HEK293T (cell line): Measurements from ENCODE around the gene SLC13A3.
A peak's percentile ranks its signal among the peaks of the same experiment; 100 is the strongest.

Experiments used
- CTCF ChIA-PET: fragments of 350-600 bp; formaldehyde crosslinking; extraction: SDS; loops from one replicate; lab custom pipeline; 2021; ENCODE audit warnings: antibody characterized with exemption, inconsistent platforms; lab: Yijun Ruan, JAX
- POLR2A ChIA-PET: fragments of 350-600 bp; formaldehyde crosslinking; extraction: SDS; loops from one replicate; lab custom pipeline; 2020; ENCODE audit warnings: antibody characterized with exemption, inconsistent platforms; lab: Yijun Ruan, JAX
- DNase-seq: peaks from one replicate; pipeline ENCODE4 v3.0.0; 2012; ENCODE audit warnings: mixed read lengths; ENCODE audit errors: extremely low spot score
- ARNT ChIP-seq: fragments of 450-650 bp; IDR thresholded peaks from 2 replicates; pipeline ENCODE4 v1.6.1; 2017; ENCODE audit warnings: mild to moderate bottlenecking
- BHLHE40 ChIP-seq: fragments of 450-650 bp; IDR thresholded peaks from 2 replicates; pipeline ENCODE4 v1.6.1; 2016; ENCODE audit warnings: mild to moderate bottlenecking, moderate library complexity, borderline replicate concordance
- CTBP1 ChIP-seq: fragments of 450-650 bp; IDR thresholded peaks from 2 replicates; pipeline ENCODE4 v1.6.1; 2016; ENCODE audit warnings: borderline replicate concordance
- ELF4 ChIP-seq: fragments of 450-650 bp; IDR thresholded peaks from 2 replicates; pipeline ENCODE4 v1.6.1; 2017; ENCODE audit warnings: antibody characterized with exemption
- FOXA1 ChIP-seq: fragments of 450-650 bp; IDR thresholded peaks from 2 replicates; pipeline ENCODE4 v1.6.1; 2016; ENCODE audit warnings: mild to moderate bottlenecking
- FOXK2 ChIP-seq: fragments of 450-650 bp; IDR thresholded peaks from 2 replicates; pipeline ENCODE4 v1.6.1; 2016; ENCODE audit warnings: mild to moderate bottlenecking
- FOXM1 ChIP-seq: fragments of 450-650 bp; IDR thresholded peaks from 2 replicates; pipeline ENCODE4 v1.6.1; 2017; ENCODE audit warnings: mild to moderate bottlenecking, borderline replicate concordance
- HDGF ChIP-seq: fragments of 450-650 bp; IDR thresholded peaks from 2 replicates; pipeline ENCODE4 v1.6.1; 2017; ENCODE audit warnings: antibody characterized with exemption, borderline replicate concordance
- L3MBTL2 ChIP-seq: fragments of 450-650 bp; conservative IDR thresholded peaks from 2 replicates; pipeline ENCODE4 v1.6.1; 2016; ENCODE audit warnings: mild to moderate bottlenecking
- LEF1 ChIP-seq: fragments of 450-650 bp; IDR thresholded peaks from 2 replicates; pipeline ENCODE4 v1.6.1; 2017; ENCODE audit warnings: mild to moderate bottlenecking, borderline replicate concordance
- NFRKB ChIP-seq: fragments of 450-650 bp; IDR thresholded peaks from 2 replicates; pipeline ENCODE4 v1.6.1; 2016; ENCODE audit warnings: mild to moderate bottlenecking, moderate library complexity
- SP1 ChIP-seq: fragments of 450-650 bp; IDR thresholded peaks from 2 replicates; pipeline ENCODE4 v1.6.1; 2017
- SUZ12 ChIP-seq: fragments of 450-650 bp; IDR thresholded peaks from 2 replicates; pipeline ENCODE4 v1.6.1; 2016; ENCODE audit warnings: mild to moderate bottlenecking
- TARDBP ChIP-seq: fragments of 450-650 bp; IDR thresholded peaks from 2 replicates; pipeline ENCODE4 v1.6.1; 2016
- ZNF384 ChIP-seq: fragments of 450-650 bp; IDR thresholded peaks from 2 replicates; pipeline ENCODE4 v1.6.1; 2016
- TF ChIP-seq, protein P1 (sequence below): fragments of 450-650 bp; IDR thresholded peaks from 2 replicates; pipeline ENCODE4 v1.6.1; 2016

The SLC13A3 gene

DNA sequence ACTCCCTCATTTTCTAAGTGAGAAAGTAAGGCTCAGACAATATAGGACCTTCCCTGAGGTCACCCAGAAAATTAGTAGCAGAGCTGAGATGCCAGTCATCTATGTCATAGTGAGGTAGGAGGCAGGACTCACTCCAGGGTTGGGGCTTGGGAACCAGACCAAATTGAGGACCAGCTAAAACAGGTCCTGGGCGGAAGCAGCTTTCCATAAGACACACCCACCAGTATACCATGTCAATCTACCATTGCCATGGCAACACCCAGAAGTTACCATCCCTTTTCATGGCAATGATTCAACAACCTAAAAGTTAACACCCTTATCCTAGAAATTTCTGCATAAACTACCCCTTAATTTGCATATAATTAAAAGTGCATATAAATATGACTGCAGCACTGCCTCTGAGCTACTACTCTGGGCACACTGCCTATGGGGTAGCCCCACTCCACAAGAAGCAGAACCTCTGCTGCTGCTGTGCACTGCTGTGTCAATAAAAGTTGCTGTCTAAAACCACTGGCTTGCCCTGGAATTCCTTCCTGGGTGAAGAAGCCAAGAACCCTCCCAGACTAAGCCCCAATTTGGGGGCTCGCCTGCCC, 70.5 kb downstream of the SLC13A3 start:
- TF ChIP-seq NFRKB, result no peak
- TF ChIP-seq L3MBTL2, result no peak
- no peak for TF ChIP-seq TARDBP
- no peak for TF ChIP-seq SUZ12
- TF ChIP-seq, protein P1, sequence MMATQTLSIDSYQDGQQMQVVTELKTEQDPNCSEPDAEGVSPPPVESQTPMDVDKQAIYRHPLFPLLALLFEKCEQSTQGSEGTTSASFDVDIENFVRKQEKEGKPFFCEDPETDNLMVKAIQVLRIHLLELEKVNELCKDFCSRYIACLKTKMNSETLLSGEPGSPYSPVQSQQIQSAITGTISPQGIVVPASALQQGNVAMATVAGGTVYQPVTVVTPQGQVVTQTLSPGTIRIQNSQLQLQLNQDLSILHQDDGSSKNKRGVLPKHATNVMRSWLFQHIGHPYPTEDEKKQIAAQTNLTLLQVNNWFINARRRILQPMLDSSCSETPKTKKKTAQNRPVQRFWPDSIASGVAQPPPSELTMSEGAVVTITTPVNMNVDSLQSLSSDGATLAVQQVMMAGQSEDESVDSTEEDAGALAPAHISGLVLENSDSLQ, result peak; percentile 62
- no peak for TF ChIP-seq ZNF384
- TF ChIP-seq ELF4, result no peak
- CTCF ChIA-PET, result no interaction called here
- no peak for DNase-seq
- POLR2A ChIA-PET, result no interaction called here

DNA sequence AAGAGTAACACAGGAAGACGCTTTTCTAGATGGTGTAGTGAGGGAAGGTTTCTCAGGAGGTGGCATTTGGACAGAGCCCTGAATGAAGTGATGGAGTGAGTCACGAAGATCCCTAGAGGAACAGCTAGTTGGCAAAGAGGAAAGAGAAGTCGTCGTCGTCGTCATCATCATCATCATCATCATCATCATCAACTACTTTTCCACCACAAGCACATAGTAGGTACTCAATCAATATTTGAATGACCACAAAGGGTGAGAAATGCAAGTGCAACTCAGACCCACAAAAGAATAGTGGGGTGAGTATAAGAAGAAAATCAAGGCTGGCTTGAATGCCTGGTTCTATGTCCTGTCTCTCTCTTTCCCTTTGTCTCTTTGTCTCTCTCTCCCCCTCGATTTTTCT, 72.5 kb downstream of the SLC13A3 start:
- no peak for DNase-seq
- TF ChIP-seq L3MBTL2 (no peak), NFRKB (no peak), BHLHE40 (no peak), ZNF384 (no peak), SUZ12 (no peak), FOXK2 (no peak)
- ChIA-PET CTCF (no interaction called here), POLR2A (no interaction called here)

DNA sequence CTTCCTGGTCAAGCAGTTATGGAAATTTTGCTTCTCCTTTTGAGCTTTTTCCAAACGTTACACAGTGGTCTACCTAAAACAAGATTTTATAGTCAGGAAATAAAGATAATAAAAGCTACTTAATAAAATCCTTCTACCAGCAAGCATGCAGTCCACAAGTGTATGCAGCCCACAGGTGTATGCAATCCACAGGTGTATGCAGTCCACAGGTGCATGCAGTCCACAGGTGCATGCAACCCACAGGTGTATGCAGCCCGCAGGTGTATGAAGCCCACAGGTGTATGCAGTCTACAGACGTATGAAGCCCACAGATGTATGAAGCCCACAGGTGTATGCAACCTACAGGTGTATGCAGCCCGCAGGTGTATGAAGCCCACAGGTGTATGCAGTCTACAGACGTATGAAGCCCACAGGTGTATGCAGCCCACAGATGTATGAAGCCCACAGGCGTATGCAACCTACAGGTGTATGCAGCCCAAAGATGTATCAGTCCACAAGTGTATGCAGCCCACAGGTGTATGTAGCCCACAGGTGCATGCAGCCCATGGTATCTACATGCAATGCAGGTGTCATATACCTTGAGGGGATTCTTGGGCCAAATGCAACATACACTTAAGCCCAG, 74.4 kb downstream of the SLC13A3 start:
- TF ChIP-seq ZNF384, result no peak
- POLR2A ChIA-PET, result no interaction called here
- no peak for DNase-seq
- CTCF ChIA-PET, result no interaction called here

DNA sequence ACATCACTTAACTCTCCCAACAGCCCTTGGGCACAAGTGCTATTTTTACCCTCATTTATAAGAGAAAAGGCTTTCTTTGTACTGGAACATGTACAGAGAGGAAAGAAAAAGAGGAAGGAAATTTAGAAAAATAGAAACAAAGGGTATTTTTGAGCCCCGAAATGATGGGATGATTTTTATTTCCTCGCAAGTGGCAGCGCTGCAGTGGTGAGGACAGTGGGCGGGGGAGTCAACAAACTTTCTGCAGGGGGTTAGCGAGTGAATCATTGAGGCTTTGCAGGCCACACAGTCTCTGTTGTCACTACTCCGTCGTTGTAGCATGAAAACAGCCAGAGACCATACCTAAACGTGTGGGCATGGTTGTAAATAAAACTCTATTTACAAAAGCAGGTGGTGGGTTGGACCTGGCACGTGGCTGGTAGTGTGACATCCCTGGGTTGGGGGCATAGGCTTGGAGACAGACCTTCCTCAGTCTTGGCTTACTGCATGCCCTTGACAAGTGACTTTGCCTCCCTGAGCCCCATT, 75.3 kb downstream of the SLC13A3 start:
- no peak for TF ChIP-seq ELF4
- POLR2A ChIA-PET, result no interaction called here
- CTCF ChIA-PET, result no interaction called here
- DNase-seq, result no peak

DNA sequence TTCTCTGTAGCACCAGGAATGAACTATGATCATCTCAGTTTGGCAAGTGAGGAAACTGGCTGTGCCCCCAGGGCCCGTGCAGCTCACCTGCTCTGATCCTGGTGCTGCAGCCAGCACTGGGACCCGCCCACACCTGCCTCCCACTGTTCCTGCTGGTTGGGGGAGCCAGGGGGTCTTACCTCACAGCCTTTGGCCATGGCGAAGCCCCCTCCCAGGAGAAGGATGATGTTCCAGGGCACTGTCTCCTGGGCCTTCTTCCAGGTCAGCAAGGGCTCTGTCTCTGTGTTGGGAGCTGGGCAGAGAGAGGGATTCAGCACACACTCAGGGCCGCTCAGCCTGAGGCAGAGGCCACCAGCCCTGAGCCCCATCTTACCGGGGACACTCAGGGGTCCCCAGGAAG, 75.9 kb downstream of the SLC13A3 start:
- ChIA-PET POLR2A (no interaction called here), CTCF (interaction anchor here (0.8 kb wide), 1 partner anchor 11 kb away, joined by 3 read pairs; no protein-coding TSS in a partner anchor)
- TF ChIP-seq SP1 (no peak), LEF1 (no peak), FOXM1 (no peak), CTBP1 (no peak), ELF4 (no peak), FOXK2 (no peak)
- DNase-seq, result no peak

DNA sequence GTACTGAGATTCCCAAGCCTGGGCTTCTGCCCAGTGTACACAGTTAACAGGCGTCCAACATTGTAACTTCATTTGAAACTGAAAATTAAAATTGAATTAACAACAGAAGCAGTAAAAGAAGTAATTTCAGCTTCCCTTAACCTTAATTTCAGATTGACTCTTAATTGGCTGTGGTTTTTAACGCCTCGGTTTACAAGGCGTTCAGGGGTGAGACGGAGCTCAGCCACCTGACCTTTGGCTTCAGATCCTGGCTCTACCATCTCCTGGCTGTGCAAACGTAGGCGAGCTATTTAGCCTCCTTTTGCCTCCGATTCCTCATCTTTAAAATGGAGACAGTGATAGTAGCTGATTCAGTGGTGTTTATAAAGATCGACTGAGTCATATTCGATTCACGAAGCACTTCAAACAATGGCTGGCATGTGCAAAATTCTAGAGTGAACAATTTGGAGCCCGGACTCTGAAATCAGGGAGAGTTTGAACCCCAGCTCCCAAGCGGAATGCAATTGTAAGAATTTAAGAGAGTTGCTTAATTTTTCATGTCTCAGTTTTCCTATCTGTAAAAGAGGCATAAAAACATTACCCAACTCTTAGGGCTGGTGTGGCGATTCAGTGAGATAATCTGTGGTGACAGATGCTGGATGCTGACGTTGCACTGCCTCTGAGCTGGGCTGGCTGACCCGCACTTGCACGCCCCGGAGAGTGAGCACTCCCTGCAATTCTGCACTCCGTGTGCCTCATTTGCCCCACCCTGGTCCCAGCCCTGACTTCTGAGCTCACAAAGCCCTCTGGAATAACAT, 77.3 kb downstream of the SLC13A3 start:
- TF ChIP-seq ARNT (no peak), TARDBP (no peak), LEF1 (no peak), NFRKB (no peak), FOXM1 (no peak), ELF4 (no peak), SUZ12 (no peak), ZNF384 (no peak), HDGF (no peak), FOXK2 (no peak), BHLHE40 (no peak), CTBP1 (no peak), L3MBTL2 (no peak), SP1 (no peak), FOXA1 (no peak)
- TF ChIP-seq, protein P1, result no peak
- ChIA-PET CTCF (no interaction called here), POLR2A (interaction anchor here (1.5 kb wide), 1 partner anchor 11 kb away, joined by 3 read pairs; no protein-coding TSS in a partner anchor)
- DNase-seq, result no peak

DNA sequence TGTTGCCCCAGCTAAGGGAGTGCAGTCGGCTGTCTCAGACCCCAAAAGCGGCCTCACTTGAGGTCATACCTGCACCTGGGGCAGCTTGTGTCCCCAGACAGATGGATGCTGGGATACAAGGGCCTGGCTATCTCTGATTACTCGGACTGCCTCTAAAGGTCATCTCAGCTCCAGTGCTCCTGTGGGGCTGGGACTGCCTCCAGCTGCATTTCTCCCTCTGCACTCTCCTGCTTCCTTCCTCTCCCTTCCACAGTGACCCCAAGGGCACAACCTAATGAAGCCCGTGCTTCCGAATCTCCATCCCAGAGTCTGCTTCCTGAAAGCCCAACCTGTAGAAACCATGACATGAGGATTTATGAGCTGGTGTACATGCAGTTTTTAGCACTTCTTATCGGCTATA, 78.0 kb downstream of the SLC13A3 start:
- no peak for TF ChIP-seq TARDBP
- no peak for TF ChIP-seq LEF1
- TF ChIP-seq NFRKB, result no peak
- TF ChIP-seq L3MBTL2, result no peak
- TF ChIP-seq CTBP1, result no peak
- TF ChIP-seq SUZ12, result no peak
- no peak for TF ChIP-seq ELF4
- TF ChIP-seq, protein P1, result no peak
- POLR2A ChIA-PET, result interaction anchor here (1.5 kb wide), 1 partner anchor 10 kb away, joined by 3 read pairs; no protein-coding TSS in a partner anchor
- CTCF ChIA-PET, result interaction anchor here (1.0 kb wide), 1 partner anchor 10 kb away, joined by 4 read pairs; no protein-coding TSS in a partner anchor
- DNase-seq, result no peak
